ENCODE measurements around the gene NTNG1. TPM values are rescaled to one million over a fixed set of nuclear protein-coding genes. Genes with fewer than 3 reads are reported as not detected.

Gene NTNG1
- total and polyA plus RNA-seq, 2 of the 8 experiments (the other 6 are each of a cell fraction or from before 2014, with no cell fraction given) = 1.2 to 4.1 TPM

DNA sequence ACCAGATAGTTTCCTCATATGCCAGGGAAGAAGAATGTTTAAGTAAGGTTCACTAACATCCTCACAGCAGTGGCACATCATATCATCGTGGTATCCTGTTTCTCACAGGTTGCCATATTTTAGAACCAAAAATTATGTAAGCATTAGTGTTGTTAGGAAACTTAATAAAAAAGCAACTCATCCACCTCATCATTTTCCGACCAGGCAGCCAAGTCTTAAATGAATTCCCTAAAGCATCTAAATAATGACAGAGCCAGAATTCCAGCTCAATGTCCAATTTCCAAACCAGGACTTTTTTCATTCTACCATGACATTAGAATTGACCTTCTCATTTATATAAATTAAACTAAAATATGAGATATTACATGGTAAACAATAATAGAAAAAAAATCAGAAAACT lies 272.7 kb downstream of the NTNG1 start:
- no peaks in the 10 kb centered on the region for H4K20me1 ChIP-seq (replicated peaks in 1 of 2; ENCODE audit: control insufficient read depth in 1 of 2, insufficient read depth in 2 of 2, low read length in 2 of 2)
- no peak overlapping the region for H4K5ac ChIP-seq (ENCODE audit: insufficient read length, low read depth, low read length)
- no peak overlapping the region for H2BK120ac ChIP-seq (replicated peaks; ENCODE audit: low read depth, low read length)
- no peak overlapping the region for H4K8ac ChIP-seq (ENCODE audit: extremely low read depth, insufficient read depth, low read length)
- no peak overlapping the region for H3K4me2 ChIP-seq (ENCODE audit: insufficient read depth in 1 of 2, low read depth in 2 of 2, low read length in 2 of 2)
- no peak overlapping the region for H4K91ac ChIP-seq (replicated peaks; ENCODE audit: insufficient read length, low read length)
- no peaks in the 10 kb centered on the region for H3K23me2 ChIP-seq (ENCODE audit: low read depth, low read length)
- no peak overlapping the region for H2AK5ac ChIP-seq (ENCODE audit: low read depth, low read length)
- FAIRE-seq (no peak), DNase-seq (ENCODE audit: low read depth in 1 of 2, low spot score in 2 of 2) (no peak)
- no peak overlapping the region for H3K23ac ChIP-seq (ENCODE audit: insufficient read length)
- H2AFZ ChIP-seq (ENCODE audit: low read length) = no peak overlapping the region
- H2BK15ac ChIP-seq (ENCODE audit: low read length) = no peak overlapping the region
- H3K56ac ChIP-seq (replicated peaks; ENCODE audit: insufficient read length, low read depth, low read length) = no peak overlapping the region
- H3K9me3 ChIP-seq (ENCODE audit: insufficient read depth in 2 of 2, low read depth in 1 of 2, low read length in 1 of 2) = no peaks in the 10 kb centered on the region
- no peak overlapping the region for H3K4me3 ChIP-seq (ENCODE audit: extremely low read depth in 1 of 4, insufficient read depth in 2 of 4, low read depth in 3 of 4, low read length in 4 of 4)
- H3K4me1 ChIP-seq (replicated peaks in 1 of 4; ENCODE audit: control insufficient read depth in 3 of 4, insufficient read depth in 4 of 4, low read length in 3 of 4) = no peaks in the 10 kb centered on the region; a peak in 1 of 7 replicates
- H3K36me3 ChIP-seq (ENCODE audit: control insufficient read depth in 2 of 4, insufficient read depth in 4 of 4, low read length in 3 of 4) = no peaks in the 10 kb centered on the region
- no peak overlapping the region for H3K18ac ChIP-seq (ENCODE audit: extremely low read depth, low read length)
- H3K27ac ChIP-seq (ENCODE audit: low read depth, low read length) = no peak overlapping the region
- no peak overlapping the region for H3K14ac ChIP-seq (ENCODE audit: insufficient read length)
- no peak overlapping the region for H2BK12ac ChIP-seq (ENCODE audit: low read depth, low read length)
- H3K27me3 ChIP-seq (replicated peaks in 1 of 4; ENCODE audit: control insufficient read depth in 3 of 4, extremely low read depth in 1 of 4, insufficient read depth in 3 of 4, low read length in 3 of 4) = no peaks in the 10 kb centered on the region
- no peak overlapping the region for H2BK5ac ChIP-seq (ENCODE audit: low read depth, low read length)
- POLR2A ChIA-PET (ENCODE audit: partially characterized antibody) = no interaction called here
- no peaks in the 10 kb centered on the region for H3K79me1 ChIP-seq (ENCODE audit: low read depth, low read length)
- no peak overlapping the region for H3K4ac ChIP-seq (replicated peaks; ENCODE audit: insufficient read length, low read depth, low read length)
- WGBS, 2 experiments (ENCODE audit: extremely low coverage in 1 of 2, insufficient coverage in 1 of 2, insufficient read length in 1 of 2, insufficient replicate concordance in 2 of 2, low coverage in 1 of 2, low lambda C conversion rate in 2 of 2, missing lambda C conversion rate in 1 of 2) = 89% methylated on average over 2 of the region's 2 CpGs; no CpG with 5 or more reads in 1 of the 2 experiments
- CTCF ChIA-PET (ENCODE audit: partially characterized antibody) = no interaction called here
- no peaks in the 10 kb centered on the region for H3K79me2 ChIP-seq (ENCODE audit: control insufficient read depth in 1 of 2, insufficient read depth in 2 of 2, low read length in 2 of 2)
- H2BK20ac ChIP-seq (ENCODE audit: low read length) = no peak overlapping the region
- no peak overlapping the region for H3K9ac ChIP-seq (replicated peaks in 1 of 4; ENCODE audit: extremely low read depth in 1 of 4, low read depth in 3 of 4, low read length in 3 of 4)
- no peak for TF ChIP-seq HDAC6 (IDR thresholded peaks at IDR 0.05; ENCODE audit: low read depth, low read length)
